T-helper 9 cell (primary cell): ENCODE measurements around the gene MPC2.
"Not testable (repeated sequence)": the region's sequence is repeated elsewhere in the genome, so short reads cannot be mapped to it uniquely, and the experiment has no call there.

Experiments
- DNase-seq: peaks from one replicate; pipeline ENCODE4 v3.0.0-alpha.2; 2020

Gene MPC2

DNA sequence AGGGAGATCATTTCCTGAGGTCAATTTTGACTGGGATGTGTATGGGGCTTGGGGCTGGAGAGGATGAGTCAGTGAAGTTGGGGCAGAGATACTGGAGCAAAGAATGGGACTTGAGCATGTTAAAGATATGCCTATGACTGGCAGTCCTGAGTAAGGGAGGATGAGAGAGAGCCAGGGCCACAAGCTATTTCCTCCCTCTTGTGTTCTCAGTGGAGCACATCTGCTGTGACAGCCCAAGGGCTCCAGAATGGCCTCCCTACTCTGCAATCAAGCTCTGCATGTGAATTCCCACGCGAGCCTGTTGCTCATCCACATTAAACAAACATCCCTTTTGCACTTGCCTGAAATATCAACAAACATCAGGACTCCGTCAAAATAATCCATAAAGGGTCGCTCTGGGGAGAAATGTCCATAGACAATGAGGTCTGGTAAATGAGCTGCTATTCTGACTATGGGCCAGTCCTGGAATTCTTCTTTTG is 32.2 kb downstream of the MPC2 start:
- no peak for DNase-seq

DNA sequence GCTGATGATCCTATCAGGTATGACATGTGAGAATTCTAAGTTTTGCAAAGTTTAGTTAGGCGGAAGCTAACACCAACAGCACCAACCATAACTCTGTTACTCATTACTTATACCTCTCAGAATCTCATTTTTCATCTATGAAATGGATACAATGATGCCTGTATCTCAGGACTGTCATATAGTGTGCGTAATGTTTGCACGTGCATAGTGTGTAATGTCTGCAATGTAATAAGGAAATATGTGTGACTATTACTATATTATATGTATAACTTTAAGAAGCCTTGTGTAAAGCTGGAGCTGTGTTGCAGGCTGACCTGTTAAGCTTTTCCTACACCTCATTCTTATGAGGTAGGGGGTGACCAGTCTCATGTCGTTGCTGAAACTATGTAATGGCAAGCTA is 36.0 kb downstream of the MPC2 start:
- no peak for DNase-seq

DNA sequence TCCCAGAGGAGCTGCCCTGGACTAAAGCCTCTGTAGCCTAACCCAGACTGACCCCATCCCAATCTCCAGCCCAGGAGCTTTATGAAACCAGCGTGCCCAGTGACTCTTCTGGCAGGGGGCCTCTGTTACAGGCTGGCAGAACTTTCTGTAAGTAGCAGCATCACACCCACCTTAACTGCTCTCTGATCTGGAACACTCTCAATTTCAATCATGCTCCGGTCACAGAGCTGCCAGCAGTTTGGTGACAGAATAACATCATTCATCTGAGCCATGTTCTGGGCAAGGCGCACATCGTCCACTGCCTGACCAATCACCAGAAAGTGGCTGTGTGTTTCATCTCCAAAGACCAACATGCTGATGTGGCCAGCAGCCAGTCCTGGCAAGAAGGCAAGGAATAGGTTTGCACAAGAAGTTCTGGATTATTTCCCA is 37.6 kb downstream of the MPC2 start:
- no peak for DNase-seq

DNA sequence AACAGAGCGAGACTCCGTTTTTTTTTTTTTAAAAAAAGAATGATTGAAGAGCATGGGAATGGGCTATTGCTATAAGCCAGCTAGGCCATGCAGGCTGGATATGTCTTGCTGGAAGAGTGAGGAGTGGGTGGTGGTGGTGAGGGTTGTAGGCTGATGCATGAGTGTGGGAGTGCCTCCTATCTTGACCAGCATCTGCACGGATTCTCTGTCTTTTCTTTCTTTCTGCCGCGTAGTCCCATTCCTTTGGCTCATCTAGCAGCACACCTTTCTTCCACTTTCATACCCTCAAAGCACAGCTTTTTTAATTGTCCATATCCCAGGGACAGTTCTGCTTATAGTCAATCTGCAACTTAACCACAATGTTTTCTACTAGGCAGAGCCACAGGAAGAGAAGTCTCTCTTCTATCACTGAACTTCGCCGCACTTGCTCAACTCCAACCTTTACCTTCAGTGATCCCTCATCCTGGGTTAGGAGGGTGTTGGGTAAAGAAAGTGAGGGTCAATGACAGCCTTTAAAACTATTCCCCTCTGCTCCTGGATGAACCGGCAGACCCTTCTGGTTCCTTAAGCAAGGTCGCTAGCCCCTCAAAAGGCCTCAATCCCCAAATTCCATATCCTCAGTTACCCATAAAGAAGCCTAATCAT is 38.2 kb downstream of the MPC2 start:
- DNase-seq = no peak

DNA sequence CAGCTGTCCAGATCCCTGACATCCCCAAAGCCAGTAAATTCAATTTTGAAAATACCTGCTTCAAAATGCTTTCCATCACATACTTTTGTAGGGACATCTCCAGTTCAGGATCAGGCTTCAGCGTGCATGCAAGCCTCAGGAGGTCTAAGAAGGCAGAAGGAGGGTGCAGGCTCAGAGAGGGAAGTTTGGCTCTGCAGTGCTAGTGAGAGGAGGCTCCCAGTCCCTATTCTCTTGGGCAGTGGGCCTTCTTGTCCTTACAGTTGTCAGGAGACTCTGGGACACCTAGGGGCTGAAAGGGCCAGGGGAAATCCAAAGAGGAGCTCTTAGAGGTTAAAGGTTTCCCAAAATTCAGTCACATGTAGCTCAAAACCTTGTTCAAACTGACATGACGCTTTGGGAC is 43.1 kb downstream of the MPC2 start:
- no peak for DNase-seq

DNA sequence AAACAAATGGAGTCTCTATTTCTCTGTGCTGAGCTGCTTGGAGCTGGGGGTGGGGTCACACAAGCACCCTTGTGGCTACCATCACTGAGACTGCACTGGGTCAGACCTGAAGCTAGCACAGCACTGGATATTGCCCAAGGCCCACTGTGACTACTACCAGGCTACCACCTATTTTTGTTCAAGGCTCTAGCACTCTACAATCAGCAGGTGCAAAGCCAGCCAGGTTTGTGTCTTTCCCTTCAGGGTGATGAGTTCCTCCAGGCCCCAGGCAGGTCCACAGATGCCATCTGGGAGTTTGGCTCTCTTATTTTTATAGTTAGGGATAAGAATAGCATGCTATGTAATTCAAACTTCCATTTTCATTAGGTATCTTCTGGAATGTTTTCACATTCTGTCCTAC is 46.5 kb downstream of the MPC2 start:
- no peak for DNase-seq

DNA sequence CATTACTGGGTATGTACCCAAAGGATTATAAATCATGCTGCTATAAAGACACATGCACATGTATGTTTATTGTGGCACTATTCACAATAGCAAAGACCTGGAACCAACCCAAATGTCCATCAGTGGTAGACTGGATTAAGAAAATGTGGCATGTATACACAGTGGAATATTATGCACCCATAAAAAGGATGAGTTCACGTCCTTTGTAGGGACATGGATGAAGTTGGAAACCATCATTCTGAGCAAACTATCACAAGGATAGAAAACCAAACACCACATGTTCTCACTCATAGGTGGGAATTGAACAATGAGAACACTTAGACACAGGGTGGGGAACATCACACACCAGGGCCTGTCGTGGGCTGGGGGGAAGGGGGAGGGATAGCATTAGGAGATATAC is 49.7 kb downstream of the MPC2 start:
- not testable (repeated sequence) for DNase-seq

DNA sequence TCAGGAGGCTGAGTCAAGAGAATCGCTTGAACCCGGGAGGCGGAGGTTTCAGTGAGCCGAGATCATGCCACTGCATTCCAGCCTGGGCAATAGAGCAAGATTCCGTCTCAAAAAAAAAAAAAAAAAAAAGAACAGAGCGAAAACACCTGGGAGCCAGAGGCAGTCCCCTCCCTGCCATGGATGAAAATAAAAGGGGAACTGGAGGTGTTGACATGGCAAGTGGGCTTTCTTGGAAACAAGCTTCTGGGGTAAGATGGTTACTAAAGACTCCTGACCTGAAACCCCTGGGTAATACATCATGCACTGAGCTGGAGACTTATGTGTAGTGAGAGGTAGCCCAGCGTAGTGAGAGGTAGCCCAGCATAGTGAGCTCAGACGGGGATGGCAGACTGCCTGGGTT is 54.5 kb downstream of the MPC2 start:
- no peak for DNase-seq

DNA sequence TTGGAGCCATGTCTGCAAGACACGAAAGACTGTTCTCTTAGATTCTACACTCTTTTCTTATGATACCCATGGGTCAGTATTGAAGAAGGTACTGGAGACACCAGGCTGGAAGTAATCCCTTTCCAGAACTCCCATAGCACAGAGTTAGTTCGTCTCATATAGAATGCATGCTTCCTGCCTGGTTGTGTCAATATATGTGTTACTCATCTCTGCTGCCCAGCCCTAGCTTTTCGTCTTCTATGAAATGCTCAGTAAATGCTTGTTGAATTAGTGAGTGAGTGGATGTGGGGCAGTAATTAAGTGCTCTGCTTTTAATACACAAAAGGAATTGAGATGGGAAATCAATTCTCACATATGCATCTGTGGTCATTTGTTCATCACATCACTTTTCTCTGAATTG is 55.1 kb downstream of the MPC2 start:
- no peak for DNase-seq

DNA sequence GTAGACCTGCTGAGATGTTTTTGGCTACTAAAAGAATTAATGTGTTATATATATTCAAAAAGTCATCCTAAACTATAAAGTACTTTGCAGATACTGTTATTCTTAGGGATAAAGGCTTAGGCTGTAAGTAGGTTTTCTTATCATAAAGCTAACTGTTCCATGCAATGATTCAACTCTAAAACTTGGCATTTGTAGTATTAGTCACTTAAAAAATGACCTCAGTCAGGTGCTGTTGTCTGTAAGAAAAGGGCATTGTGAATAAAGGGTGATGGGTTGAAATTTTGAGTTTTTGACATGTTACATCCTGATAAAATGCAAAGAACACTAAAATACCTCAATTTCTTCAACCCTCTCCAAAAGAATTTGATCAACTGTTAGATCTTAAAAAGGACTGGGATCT is 55.8 kb downstream of the MPC2 start:
- DNase-seq = no peak

DNA sequence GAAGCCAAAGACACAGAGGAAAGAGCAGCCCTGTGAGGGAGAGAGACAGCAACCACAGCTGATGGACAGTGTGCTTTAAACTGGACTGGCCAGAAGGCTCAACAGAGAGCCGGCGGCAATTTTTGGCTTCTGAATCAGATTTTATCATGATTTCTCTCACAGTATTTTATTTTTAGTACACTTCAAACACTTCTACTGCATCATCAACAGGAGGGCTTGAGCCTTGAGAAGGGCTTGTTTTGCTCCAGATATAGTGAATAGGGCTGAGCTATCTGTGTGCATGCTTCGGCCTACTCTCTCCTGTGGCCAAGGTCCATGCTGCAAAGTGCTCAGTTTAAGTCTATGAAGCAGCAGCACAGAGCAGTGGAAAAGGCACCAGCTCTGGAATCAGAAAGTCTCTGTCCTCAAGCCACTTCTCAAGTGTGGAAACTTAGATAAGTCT is 56.3 kb downstream of the MPC2 start:
- DNase-seq = no peak

DNA sequence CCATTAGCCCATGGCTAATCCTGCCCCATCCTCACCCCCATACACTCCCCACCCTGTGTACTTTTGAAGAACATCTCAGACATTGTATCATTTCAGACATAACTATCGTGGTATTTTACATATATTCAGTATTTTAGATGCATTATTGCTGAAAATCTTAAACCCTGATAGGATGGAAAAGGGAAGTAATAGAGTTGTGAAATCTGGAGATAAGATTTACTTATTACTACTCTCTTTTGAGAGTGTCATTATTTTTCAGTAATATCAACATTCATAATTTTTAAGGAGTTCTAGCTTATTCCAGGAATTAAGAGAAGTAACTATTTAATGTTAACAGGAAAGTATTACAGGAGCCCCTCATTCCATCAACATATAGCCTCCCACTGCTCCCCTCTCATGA is 57.4 kb downstream of the MPC2 start:
- no peak for DNase-seq

DNA sequence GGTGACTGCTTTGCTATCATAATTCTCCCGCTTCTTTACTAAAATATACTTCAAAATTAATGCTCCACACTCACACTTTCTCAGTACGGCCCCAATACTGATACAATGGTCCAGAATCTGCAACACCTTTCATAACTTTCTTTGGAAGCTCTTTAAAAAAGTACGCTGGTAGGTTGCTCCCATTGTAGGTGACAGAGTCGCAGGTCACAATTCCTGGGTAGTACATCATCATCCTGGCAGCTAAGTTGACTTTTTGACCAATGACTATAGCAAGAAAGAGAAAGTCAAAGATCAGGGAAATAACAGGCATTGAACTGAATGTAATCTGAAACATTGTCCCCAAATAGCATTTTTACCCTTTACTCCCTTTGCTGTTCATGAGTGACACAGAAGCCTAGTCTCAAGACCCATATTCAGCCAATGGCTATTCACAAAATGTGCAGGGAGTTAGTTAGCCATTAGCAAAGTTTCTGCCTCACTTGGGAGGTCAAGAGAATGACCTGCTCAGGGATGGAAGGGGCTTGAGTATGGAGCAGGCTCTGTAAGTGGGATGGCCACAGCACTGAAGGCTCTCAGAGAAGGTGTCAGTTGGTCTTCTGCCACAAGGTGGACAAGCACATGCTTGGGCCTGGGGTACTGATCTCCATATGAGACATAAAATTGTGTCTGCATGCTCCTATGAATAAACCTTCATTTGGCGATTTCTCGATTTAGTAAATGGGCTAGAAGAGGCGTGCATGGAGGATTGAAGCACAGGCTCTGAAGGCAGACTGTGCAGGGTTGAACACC is 58.3 kb downstream of the MPC2 start:
- DNase-seq = no peak

DNA sequence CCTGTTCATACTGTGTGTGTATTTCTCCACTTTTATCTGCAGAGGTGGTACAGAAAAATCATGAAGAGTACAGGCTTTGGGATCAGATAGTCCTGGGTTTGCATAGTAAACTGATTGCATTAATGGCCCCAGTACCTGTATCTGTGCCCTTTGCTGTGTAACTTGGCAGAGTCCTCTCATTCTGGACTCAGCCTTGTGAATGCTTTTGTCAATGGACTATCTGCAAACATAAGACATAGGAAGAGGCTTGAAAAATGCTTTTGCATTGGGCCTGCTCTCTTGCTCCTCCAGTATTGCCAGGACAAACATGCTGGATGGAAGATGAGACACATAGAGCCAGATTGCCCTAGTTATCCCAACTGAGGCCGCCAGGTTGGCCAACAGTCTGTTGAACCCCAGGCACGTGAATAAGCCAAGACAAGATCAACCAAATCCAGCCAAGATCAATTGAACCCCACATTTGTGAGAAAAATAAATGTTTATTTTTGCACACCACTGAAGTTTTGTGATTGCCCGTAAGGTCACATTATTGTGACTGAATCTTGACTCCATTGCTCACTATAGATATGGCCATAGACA is 60.2 kb downstream of the MPC2 start:
- DNase-seq = no peak

DNA sequence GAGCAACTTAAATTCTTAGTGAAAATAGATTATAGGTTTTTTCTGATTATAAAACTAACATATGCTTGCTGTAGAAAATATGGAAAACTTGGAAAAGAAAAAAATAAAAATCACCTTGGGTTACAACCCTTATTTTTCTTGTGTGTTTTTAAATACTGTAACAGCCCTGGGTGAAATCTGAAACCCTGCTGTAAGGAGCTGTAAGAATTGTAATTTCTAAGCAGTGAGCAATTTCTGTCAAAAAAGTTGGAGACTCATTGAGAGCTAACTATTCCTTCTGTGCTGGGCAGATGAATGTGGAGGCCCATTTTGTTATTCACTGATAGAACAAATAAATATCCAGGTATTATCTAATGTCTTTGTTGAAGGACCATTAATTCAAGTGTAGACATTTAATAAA is 65.5 kb downstream of the MPC2 start:
- DNase-seq = no peak

DNA sequence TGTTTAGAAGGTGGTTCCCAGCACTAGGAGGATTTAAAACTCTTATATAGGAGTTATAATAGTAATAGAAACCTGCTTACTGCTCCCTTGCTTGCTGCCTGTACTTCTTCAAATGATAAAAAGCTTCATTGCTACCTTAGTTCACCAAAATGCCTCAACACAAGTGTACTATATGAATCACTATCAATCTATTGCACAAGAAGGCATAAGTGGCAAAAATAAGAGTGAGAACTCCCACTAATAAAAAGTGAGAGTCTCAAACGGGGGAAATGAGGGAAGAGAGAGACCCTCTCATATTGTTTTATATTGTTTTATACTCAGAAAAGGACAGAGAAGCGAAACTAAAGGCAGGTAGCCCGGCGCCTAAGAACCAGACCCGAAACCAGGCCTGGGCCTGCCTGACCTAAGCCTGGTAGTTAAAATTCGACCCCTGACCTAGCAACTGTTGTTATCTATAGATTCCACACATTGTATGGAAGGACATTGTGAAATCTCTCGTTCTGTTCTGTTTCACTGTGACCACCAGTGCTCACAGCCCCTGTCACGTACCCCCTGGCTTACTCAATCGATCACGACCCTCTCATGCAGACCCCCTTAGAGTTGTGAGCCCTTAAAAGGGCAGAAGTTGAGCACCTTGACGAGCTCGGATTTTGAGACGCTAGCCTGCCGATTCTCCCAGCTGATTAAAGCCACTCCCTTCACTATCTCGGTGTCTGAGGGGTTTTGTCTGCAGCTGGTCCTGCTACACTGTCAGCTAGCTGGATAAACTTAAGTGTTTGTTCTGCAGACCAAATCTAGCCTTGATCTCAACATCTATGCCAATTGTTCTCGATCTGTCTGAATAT is 67.5 kb downstream of the MPC2 start:
- not testable (repeated sequence) for DNase-seq

DNA sequence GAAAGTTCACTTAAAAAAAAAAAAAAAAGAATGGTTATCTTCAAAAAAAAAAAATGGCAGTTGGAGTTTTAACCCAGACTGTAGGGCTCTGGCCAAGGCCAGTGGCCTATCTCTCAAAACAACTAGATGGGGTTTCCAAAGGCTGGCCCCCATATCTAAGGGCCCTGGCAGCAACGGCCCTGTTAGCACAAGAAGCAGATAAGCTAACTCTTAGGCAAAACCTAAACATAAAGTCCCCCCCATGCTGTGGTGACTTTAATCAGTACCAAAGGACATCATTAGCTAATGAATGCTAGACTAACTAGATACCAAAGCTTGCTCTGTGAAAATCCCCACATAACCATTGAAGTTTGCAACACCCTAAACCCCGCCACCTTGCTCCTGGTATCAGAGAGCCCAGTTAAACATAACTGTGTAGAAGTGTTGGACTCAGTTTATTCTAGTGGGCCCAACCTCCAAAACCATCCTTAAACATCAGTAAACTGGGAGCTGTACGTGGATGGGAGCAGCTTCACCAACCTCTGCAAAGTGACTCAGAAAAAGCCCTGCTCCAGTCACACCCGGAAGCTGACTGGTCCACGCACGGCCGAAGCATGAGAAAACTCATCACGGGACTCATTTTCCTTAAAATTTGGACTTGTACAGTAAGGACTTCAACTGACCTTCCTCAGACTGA is 70.0 kb downstream of the MPC2 start:
- DNase-seq = not testable (repeated sequence)
